Skeletal muscle satellite cell (primary cell): ENCODE measurements around the gene WSCD1.

Experiments
- H3K27me3 ChIP-seq: 2 replicates; pipeline ENCODE4 v1.7.0; 2013; ENCODE audit warnings: low read length; ENCODE audit not compliant: control insufficient read depth, insufficient read depth
- H3K36me3 ChIP-seq: 2 replicates; pipeline ENCODE4 v1.7.0; 2013; ENCODE audit warnings: mild to moderate bottlenecking, control low read depth, low read length; ENCODE audit not compliant: insufficient read depth
- H3K4me1 ChIP-seq: 2 replicates; pipeline ENCODE4 v1.7.0; 2013; ENCODE audit warnings: low read length; ENCODE audit not compliant: control insufficient read depth, insufficient read depth
- H3K4me2 ChIP-seq: 2 replicates; pipeline ENCODE4 v1.7.0; 2013; ENCODE audit warnings: mild to moderate bottlenecking, low read length
- H3K4me3 ChIP-seq: 2 replicates; pipeline ENCODE4 v1.7.0; 2013; ENCODE audit warnings: low read length
- H3K9ac ChIP-seq: 2 replicates; pipeline ENCODE4 v1.7.0; 2013; ENCODE audit warnings: mild to moderate bottlenecking, low read depth, low read length, moderate library complexity
- H3K9me3 ChIP-seq: replicated peaks from 2 replicates; pipeline ENCODE4 v1.7.0; 2013; ENCODE audit warnings: mild to moderate bottlenecking, control low read depth, low read length

WSCD1 gene

GRCh38 chr17:6044261-6044660, 25.9 kb upstream of the WSCD1 start:
- Histone ChIP-seq H3K4me3 (no peak overlapping the region), H3K4me1 (peaks cover 11% of the 10 kb centered on the region), H3K9ac (no peak overlapping the region), H3K36me3 (no peaks in the 10 kb centered on the region), H3K4me2 (no peak overlapping the region), H3K9me3 (no peaks in the 10 kb centered on the region), H3K27me3 (peaks cover 10% of the 10 kb centered on the region)

GRCh38 chr17:6045621-6046357, 24.4 kb upstream of the WSCD1 start:
- no peaks in the 10 kb centered on the region for H3K9me3 ChIP-seq
- H3K36me3 ChIP-seq: no peaks in the 10 kb centered on the region
- no peak overlapping the region for H3K9ac ChIP-seq
- H3K27me3 ChIP-seq: peaks cover 6% of the 10 kb centered on the region
- H3K4me2 ChIP-seq: no peak overlapping the region
- H3K4me1 ChIP-seq: peaks cover 11% of the 10 kb centered on the region
- H3K4me3 ChIP-seq: no peak overlapping the region

GRCh38 chr17:6046431-6046830, 23.7 kb upstream of the WSCD1 start:
- no peaks in the 10 kb centered on the region for H3K36me3 ChIP-seq
- H3K4me1 ChIP-seq: peaks cover 11% of the 10 kb centered on the region
- H3K4me2 ChIP-seq: no peak overlapping the region
- no peak overlapping the region for H3K4me3 ChIP-seq
- H3K27me3 ChIP-seq: peaks cover 5% of the 10 kb centered on the region
- no peak overlapping the region for H3K9ac ChIP-seq
- no peaks in the 10 kb centered on the region for H3K9me3 ChIP-seq

- no peaks in the 10 kb centered on the region for H3K9me3 ChIP-seq
- peaks cover 5% of the 10 kb centered on the region for H3K27me3 ChIP-seq
- no peak overlapping the region for H3K9ac ChIP-seq
- H3K4me3 ChIP-seq: no peak overlapping the region
- no peak overlapping the region for H3K4me2 ChIP-seq
- H3K36me3 ChIP-seq: no peaks in the 10 kb centered on the region
- peaks cover 11% of the 10 kb centered on the region for H3K4me1 ChIP-seq
Measured at GRCh38 chr17:6046931-6047330, 23.2 kb upstream of the WSCD1 start.

- Histone ChIP-seq H3K9me3 (no peaks in the 10 kb centered on the region), H3K4me3 (no peak overlapping the region), H3K4me2 (no peak overlapping the region), H3K4me1 (peaks cover 11% of the 10 kb centered on the region), H3K36me3 (no peaks in the 10 kb centered on the region), H3K27me3 (peaks cover under 1% of the 10 kb centered on the region), H3K9ac (no peak overlapping the region)
Measured at GRCh38 chr17:6047966-6048365, 22.2 kb upstream of the WSCD1 start.

- Histone ChIP-seq H3K4me3 (no peak overlapping the region), H3K27me3 (peaks cover 3% of the 10 kb centered on the region), H3K36me3 (no peaks in the 10 kb centered on the region), H3K4me2 (no peak overlapping the region), H3K4me1 (peaks cover 11% of the 10 kb centered on the region), H3K9ac (no peak overlapping the region), H3K9me3 (no peaks in the 10 kb centered on the region)
Measured at GRCh38 chr17:6048486-6048885, 21.7 kb upstream of the WSCD1 start.

GRCh38 chr17:6052926-6053325, 17.3 kb upstream of the WSCD1 start:
- peaks cover 29% of the 10 kb centered on the region for H3K27me3 ChIP-seq
- no peak overlapping the region for H3K9ac ChIP-seq
- peaks cover 7% of the 10 kb centered on the region for H3K4me1 ChIP-seq
- H3K36me3 ChIP-seq: no peaks in the 10 kb centered on the region
- H3K4me3 ChIP-seq: no peak overlapping the region
- H3K9me3 ChIP-seq: no peaks in the 10 kb centered on the region
- no peak overlapping the region for H3K4me2 ChIP-seq

- Histone ChIP-seq H3K4me2 (no peak overlapping the region), H3K9ac (no peak overlapping the region), H3K9me3 (no peaks in the 10 kb centered on the region), H3K27me3 (peaks cover 29% of the 10 kb centered on the region), H3K4me3 (no peak overlapping the region), H3K36me3 (no peaks in the 10 kb centered on the region), H3K4me1 (no peaks in the 10 kb centered on the region)
Measured at GRCh38 chr17:6054372-6054771, 15.8 kb upstream of the WSCD1 start.

- no peak overlapping the region for H3K9ac ChIP-seq
- no peaks in the 10 kb centered on the region for H3K9me3 ChIP-seq
- H3K4me3 ChIP-seq: no peak overlapping the region
- H3K4me1 ChIP-seq: peaks cover 2% of the 10 kb centered on the region
- peaks cover 29% of the 10 kb centered on the region for H3K27me3 ChIP-seq
- H3K4me2 ChIP-seq: no peak overlapping the region
- no peaks in the 10 kb centered on the region for H3K36me3 ChIP-seq
Measured at GRCh38 chr17:6056104-6056503, 14.1 kb upstream of the WSCD1 start.

GRCh38 chr17:6057562-6057961, 12.6 kb upstream of the WSCD1 start:
- Histone ChIP-seq H3K9ac (no peak overlapping the region), H3K4me1 (peaks cover 9% of the 10 kb centered on the region), H3K27me3 (peaks cover 29% of the 10 kb centered on the region), H3K9me3 (no peaks in the 10 kb centered on the region), H3K36me3 (no peaks in the 10 kb centered on the region), H3K4me3 (no peak overlapping the region), H3K4me2 (no peak overlapping the region)

GRCh38 chr17:6059406-6059805, 10.8 kb upstream of the WSCD1 start:
- Histone ChIP-seq H3K36me3 (no peaks in the 10 kb centered on the region), H3K4me1 (peaks cover 9% of the 10 kb centered on the region), H3K4me2 (no peak overlapping the region), H3K9ac (no peak overlapping the region), H3K4me3 (no peak overlapping the region), H3K9me3 (no peaks in the 10 kb centered on the region), H3K27me3 (peaks cover 27% of the 10 kb centered on the region)

- Histone ChIP-seq H3K4me3 (no peak overlapping the region), H3K36me3 (no peaks in the 10 kb centered on the region), H3K9ac (no peak overlapping the region), H3K4me1 (peaks cover 10% of the 10 kb centered on the region), H3K4me2 (no peak overlapping the region), H3K27me3 (peaks cover 27% of the 10 kb centered on the region), H3K9me3 (no peaks in the 10 kb centered on the region)
Measured at GRCh38 chr17:6061290-6061689, 8.9 kb upstream of the WSCD1 start.
